GM21515 (cell line): Measurements from ENCODE around the gene COL1A2.

Experiments
- ATAC-seq: cut with Tn5 transposase; IDR thresholded peaks from one replicate; pipeline ENCODE4 v1.9.1; 2021; ENCODE audit not compliant: unreplicated experiment

The COL1A2 gene

GRCh38 chr7:94382132-94382531, 12.6 kb upstream of the COL1A2 start:
- ATAC-seq, result no peak

DNA sequence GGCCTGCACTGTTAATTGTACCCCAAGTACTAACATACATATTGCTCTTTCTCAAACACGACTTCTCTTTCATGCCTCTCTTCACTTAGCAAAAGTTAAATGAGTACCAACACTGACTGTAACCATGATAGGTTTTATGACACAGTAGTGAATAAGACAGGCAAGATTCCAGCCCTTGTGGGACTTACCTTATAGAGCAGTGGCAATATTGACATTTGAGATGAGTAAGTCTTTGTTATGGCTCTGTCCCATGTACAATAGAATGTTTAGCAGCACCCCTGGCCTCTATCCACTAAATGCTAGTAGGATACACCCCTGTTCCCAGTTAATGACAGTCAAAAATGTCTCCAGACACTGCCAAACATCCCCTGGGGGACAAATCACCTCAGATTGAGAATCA, 11.9 kb upstream of the COL1A2 start:
- ATAC-seq, result no peak

DNA sequence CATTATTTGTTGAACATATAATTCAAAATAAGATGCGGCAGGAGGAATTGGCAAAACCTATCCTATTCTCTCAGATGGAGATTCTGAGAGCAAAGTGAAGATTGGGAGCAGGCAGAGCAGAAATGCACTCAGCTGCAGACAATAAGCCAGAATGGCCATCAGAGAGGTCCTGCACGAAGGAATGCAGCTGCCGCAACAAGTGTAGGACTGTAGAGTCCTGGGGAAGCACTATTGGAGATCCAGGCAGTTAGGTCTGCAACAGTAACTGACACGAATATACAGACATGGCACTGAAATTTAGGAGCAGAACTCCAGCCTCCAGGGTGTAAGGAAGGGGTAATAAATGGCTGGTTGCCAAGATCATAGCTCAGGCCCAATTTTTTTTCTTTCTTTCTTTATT, 10.4 kb upstream of the COL1A2 start:
- no peak for ATAC-seq

DNA sequence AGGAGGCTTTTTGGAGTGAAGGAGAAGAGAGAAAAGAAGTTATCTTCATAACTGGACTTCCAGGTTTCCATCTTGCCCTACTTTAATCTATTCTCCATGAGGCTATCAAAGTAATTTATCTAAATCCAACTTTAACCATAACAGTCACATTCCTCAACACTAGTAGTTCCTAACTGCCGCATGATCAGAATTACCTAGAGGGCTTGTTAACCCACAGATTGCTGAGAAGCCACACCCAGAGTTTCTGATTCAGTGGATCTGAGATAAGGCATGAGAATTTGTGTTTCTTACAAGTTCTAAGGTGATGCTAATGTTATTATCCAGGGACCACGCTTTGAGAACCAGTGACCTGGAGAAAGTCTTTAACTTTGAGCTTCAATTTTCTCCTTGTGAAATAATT, 8.3 kb upstream of the COL1A2 start:
- ATAC-seq, result no peak

GRCh38 chr7:94388540-94388939, 6.2 kb upstream of the COL1A2 start:
- no peak for ATAC-seq

DNA sequence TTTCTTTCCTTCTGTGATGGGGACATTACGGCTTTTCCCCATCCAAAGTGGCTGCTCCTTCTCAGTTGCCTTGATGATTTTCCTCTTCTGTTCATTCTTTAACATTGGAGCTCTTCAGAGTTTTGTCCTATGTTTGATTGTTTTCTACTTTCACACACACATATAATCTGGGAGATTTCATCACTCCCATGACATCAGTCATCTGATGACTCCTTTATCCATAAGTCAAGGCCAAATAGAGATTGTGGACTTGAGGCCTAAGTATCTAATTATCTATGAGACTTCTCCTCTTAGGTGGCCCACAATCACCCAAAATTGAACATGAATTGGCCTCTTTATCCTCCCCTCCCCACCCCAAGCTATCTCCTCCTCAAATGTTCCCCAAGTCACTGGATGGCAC, 5.3 kb upstream of the COL1A2 start:
- ATAC-seq, result no peak

GRCh38 chr7:94391726-94392392, 2.8 kb upstream of the COL1A2 start:
- ATAC-seq, result peak; percentile 69

DNA sequence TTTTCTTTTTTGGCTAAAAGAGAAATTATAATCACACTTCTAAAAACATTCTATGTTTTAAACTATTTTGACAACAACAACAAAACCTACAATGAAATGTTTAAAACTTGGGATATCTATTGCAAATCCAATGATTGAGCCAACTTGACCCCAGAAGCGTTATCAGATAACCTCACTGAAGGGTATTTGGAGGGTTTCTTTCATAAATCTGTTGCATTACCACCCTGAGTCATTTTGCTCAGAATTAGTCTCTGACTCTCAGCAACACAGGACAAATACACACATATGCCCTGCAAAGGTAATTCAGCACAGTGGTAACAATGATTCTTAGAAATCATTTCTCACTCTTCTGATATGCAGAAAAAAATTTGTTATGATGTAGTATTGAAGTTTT, 2.3 kb upstream of the COL1A2 start:
- ATAC-seq, result no peak

GRCh38 chr7:94393246-94394108, 1.2 kb upstream of the COL1A2 start:
- ATAC-seq, result no peak

GRCh38 chr7:94394109-94394436, 622 bp upstream of the COL1A2 start:
- ATAC-seq, result no peak

GRCh38 chr7:94395141-94396036, 694 bp downstream of the COL1A2 start:
- ATAC-seq, result peak; percentile 72

- ATAC-seq, result no peak
Observed at GRCh38 chr7:94396037-94396431, 1.3 kb downstream of the COL1A2 start.

DNA sequence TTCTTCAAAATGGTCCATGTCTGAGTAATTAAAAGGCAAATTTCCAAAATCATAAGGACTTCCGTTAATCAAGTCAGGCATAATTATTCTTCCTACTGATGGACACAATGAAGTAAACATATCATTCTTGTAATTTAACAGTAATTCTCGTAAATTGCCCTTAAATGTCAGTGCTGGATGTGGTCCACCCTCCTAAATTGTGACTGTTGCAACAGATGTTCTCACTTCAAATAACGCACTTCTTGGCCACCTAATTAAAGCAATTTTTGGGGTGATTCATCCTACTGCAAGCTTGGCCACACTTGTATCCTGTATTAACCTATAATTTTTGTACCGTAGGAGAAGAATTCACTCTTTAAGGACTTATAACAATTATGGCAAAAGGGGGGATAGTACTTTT, 1.9 kb downstream of the COL1A2 start:
- no peak for ATAC-seq

DNA sequence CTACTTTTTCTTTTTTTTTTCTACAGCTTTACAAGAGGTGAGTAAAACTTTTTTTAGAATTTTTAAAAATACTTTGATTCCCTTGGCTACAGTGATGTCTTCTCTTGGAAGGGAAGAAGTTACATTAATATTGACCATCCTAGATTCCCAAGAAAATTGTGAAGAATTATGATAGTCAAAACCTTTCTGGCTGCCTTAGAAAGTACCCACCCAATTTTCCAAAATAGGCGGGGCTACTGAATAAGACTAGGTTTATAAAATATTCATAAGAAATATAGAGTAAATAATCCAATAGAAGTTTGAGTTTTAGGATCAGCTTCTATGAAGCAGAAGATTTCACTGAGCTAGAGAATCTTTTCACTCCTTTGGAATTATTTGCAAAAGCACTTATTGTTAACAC, 3.0 kb downstream of the COL1A2 start:
- ATAC-seq, result no peak

DNA sequence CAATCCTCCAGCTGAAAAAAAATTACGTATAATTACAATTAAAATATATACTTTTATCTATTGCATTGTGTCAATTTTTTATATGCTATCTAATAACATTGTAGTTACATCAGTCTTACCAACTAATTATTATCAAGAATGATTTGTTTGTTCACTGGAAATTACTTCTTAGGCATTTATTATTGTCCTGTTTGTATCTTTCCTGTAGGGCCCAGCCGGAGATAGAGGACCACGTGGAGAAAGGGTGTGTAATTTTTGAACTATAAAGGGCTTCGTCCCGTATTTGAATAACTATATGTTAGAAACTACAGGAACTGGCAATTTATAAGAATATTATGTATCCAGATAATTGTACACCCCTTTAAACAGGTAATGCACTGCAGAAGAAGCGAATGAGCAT, 4.1 kb downstream of the COL1A2 start:
- no peak for ATAC-seq

- no peak for ATAC-seq
Observed at GRCh38 chr7:94400022-94400421, 5.3 kb downstream of the COL1A2 start.

DNA sequence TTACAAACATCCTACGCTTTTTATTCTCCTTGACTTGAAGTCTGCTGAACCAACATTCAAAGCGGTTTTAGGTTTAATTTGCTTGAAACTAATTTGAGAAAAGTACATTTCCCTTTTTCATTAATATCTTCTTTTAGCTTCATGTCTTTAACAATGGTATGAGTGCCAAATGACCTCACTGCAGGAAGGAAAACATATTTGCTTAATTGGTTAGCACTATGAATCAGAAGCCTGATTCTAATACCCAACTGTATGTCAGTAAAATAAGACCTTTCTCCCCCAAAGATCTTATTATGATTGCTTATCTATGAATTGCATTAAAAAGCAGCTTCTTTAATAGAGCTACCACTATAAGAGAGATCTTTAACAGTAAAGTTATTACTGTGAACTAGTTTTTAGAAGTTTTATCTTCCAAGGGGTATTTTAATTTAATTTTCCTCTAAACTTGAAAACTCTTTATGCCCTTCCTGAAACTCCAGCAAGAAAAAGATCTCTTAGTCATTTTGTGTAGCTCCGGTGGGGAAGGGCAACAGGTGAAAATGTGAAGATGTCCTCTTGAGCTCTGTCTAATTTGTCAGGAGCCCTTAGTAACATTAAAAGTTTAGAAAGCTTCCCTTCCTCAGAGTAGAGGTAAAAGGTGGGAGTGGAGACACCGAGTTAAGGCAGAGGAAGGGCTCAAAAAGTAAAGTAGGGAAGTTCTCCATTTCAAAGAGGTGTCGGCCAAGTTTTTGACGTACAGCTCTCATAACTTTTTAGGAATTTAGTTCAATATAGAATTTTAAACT, 6.1 kb downstream of the COL1A2 start:
- ATAC-seq, result no peak

DNA sequence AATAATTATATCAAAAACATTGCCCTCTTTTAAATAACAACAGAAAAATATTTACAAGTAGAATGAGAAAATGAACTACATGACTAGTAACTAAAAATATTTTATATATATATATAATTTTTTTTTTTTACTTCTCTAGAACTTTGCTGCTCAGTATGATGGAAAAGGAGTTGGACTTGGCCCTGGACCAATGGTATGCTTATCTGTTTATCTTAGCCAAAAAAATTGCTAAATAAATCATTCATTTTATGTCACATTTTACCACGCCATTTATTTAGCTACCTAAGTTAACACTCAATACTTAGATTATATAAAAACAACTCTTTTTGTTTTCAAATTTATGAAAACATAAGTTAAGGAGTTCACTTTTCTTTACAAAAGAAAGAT, 6.7 kb downstream of the COL1A2 start:
- ATAC-seq, result no peak

GRCh38 chr7:94403546-94403945, 8.9 kb downstream of the COL1A2 start:
- ATAC-seq, result no peak

- no peak for ATAC-seq
Observed at GRCh38 chr7:94405506-94405905, 10.8 kb downstream of the COL1A2 start.

GRCh38 chr7:94406696-94407095, 12.0 kb downstream of the COL1A2 start:
- ATAC-seq, result no peak
